ENCODE measurements around the gene RASGRP3.
"Not testable (repeated sequence)": the region's sequence is repeated elsewhere in the genome, so short reads cannot be mapped to it uniquely, and the experiment has no call there.

DNA sequence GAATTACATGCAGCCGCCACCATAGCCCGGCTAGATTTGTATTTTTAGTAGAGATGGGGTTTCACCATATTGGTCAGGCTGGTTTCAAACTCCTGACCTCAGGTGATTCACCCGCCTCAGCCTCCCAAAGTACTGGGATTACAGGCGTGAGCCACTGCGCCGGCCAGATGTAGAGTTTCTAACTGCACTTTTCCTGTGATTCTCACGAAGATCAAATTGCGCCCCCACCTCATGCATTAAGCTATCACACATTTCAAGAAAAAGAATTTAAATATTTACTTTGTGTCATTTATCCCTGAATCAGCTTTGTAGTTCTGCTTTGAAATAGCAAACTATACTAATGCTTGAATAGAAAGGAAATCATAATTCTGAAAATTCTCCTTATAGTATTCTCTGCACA, 13.9 kb upstream of the RASGRP3 start:
- TF ChIP-seq TBP (CRISPR knock-in tag; IDR thresholded peaks at IDR 0.05); JUN (CRISPR knock-in tag; IDR thresholded peaks at IDR 0.05); ZSCAN21 (CRISPR knock-in tag; IDR thresholded peaks at IDR 0.05; ENCODE audit: borderline replicate concordance); MEIS1 (CRISPR knock-in tag; IDR thresholded peaks at IDR 0.05; ENCODE audit: borderline replicate concordance); ZBTB1 (CRISPR knock-in tag; IDR thresholded peaks at IDR 0.05; ENCODE audit: borderline replicate concordance); HDAC1 (CRISPR knock-in tag; IDR thresholded peaks at IDR 0.05); ZNF343 (CRISPR knock-in tag; IDR thresholded peaks at IDR 0.05): not testable (repeated sequence)
- TF ChIP-seq, protein P1, sequence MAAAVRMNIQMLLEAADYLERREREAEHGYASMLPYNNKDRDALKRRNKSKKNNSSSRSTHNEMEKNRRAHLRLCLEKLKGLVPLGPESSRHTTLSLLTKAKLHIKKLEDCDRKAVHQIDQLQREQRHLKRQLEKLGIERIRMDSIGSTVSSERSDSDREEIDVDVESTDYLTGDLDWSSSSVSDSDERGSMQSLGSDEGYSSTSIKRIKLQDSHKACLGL (CRISPR knock-in tag; IDR thresholded peaks at IDR 0.05) = not testable (repeated sequence)
- TF ChIP-seq, protein P2, sequence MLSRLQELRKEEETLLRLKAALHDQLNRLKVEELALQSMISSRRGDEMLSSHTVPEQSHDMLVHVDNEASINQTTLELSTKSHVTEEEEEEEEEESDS (CRISPR knock-in tag; IDR thresholded peaks at IDR 0.05; ENCODE audit: borderline replicate concordance) = not testable (repeated sequence)
- TF ChIP-seq, protein P3, sequence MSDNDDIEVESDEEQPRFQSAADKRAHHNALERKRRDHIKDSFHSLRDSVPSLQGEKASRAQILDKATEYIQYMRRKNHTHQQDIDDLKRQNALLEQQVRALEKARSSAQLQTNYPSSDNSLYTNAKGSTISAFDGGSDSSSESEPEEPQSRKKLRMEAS (IDR thresholded peaks at IDR 0.05) = not testable (repeated sequence)
- TF ChIP-seq, protein P4, sequence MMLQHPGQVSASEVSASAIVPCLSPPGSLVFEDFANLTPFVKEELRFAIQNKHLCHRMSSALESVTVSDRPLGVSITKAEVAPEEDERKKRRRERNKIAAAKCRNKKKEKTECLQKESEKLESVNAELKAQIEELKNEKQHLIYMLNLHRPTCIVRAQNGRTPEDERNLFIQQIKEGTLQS (CRISPR knock-in tag; IDR thresholded peaks at IDR 0.05) = not testable (repeated sequence)
- TF ChIP-seq, protein P5, sequence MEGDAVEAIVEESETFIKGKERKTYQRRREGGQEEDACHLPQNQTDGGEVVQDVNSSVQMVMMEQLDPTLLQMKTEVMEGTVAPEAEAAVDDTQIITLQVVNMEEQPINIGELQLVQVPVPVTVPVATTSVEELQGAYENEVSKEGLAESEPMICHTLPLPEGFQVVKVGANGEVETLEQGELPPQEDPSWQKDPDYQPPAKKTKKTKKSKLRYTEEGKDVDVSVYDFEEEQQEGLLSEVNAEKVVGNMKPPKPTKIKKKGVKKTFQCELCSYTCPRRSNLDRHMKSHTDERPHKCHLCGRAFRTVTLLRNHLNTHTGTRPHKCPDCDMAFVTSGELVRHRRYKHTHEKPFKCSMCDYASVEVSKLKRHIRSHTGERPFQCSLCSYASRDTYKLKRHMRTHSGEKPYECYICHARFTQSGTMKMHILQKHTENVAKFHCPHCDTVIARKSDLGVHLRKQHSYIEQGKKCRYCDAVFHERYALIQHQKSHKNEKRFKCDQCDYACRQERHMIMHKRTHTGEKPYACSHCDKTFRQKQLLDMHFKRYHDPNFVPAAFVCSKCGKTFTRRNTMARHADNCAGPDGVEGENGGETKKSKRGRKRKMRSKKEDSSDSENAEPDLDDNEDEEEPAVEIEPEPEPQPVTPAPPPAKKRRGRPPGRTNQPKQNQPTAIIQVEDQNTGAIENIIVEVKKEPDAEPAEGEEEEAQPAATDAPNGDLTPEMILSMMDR (CRISPR knock-in tag; IDR thresholded peaks at IDR 0.05) = not testable (repeated sequence)
